OCI-LY1 (cell line): ENCODE measurements around the gene LGALS14.

ENCODE experiments used
- CTCF ChIP-seq: fragments of 200-600 bp; sonication (generic), shearing (Covaris generic); IDR thresholded peaks from 2 replicates; pipeline ENCODE4 v1.5.1; 2017; ENCODE audit warnings: mild to moderate bottlenecking, antibody characterized with exemption, low read length, moderate library complexity, mixed read lengths
- EZH2 ChIP-seq: fragments of 200-600 bp; sonication (generic), shearing (Covaris generic); IDR thresholded peaks from 2 replicates; pipeline ENCODE4 v1.8.0; 2017; ENCODE audit warnings: borderline replicate concordance, mixed run types, mild to moderate bottlenecking, antibody characterized with exemption, low read length, moderate library complexity, mixed read lengths

GRCh38 chr19:39752390-39752789 lies 48.1 kb downstream of the LGALS14 start:
- TF ChIP-seq EZH2, result no peak
- no peak for TF ChIP-seq CTCF
